IMR-90 (cell line): ENCODE data around the gene MPZL3. TPM values are rescaled to one million over a fixed set of nuclear protein-coding genes. Genes with fewer than 3 reads are reported as not detected.

Experiments used
- ATAC-seq: fragments of 200-7000 bp; cut with Tn5 transposase; 2 replicates; pipeline ENCODE4 v1.9.1; 2020; ENCODE audit warnings: low read depth, mild to moderate bottlenecking, moderate library complexity
- BruUV-seq: library from RNA; stranded (reverse); fragments of 400-500 nt; replicated peaks from 2 replicates; lab custom pipeline; 2021; lab: Mats Ljungman, UMichigan
- CTCF ChIA-PET: fragments of 300-600 bp; formaldehyde crosslinking; extraction: SDS; loops from one replicate; lab custom pipeline; 2021; ENCODE audit warnings: antibody characterized with exemption; lab: Yijun Ruan, JAX
- POLR2A ChIA-PET: fragments of 300-600 bp; sonication (Branson Sonifier 250); formaldehyde crosslinking; loops from one replicate; lab custom pipeline; 2022; ENCODE audit warnings: antibody characterized with exemption; ENCODE audit not compliant: unreplicated experiment; lab: Charles Lee
- DNase-seq: peaks from one replicate; pipeline ENCODE4 v3.0.0; 2013
- H2AFZ ChIP-seq: replicated peaks from 2 replicates; pipeline ENCODE3; 2013; ENCODE audit warnings: low read length, mild to moderate bottlenecking; ENCODE audit not compliant: poor library complexity
- H2AK5ac ChIP-seq: 2 replicates; pipeline ENCODE4 v1.6.1; 2013; ENCODE audit warnings: low read depth, low read length, inconsistent platforms
- H2AK9ac ChIP-seq: replicated peaks from 2 replicates; pipeline ENCODE3; 2013; ENCODE audit warnings: mild to moderate bottlenecking, low read depth, low read length, moderate library complexity; ENCODE audit not compliant: poor library complexity
- H2BK120ac ChIP-seq: 2 replicates; pipeline ENCODE4 v1.6.1; 2013; ENCODE audit warnings: low read depth, low read length, inconsistent platforms
- H2BK15ac ChIP-seq: 3 replicates; pipeline ENCODE4 v1.6.1; 2013; ENCODE audit warnings: low read depth, low read length, inconsistent platforms
- H2BK20ac ChIP-seq: 2 replicates; pipeline ENCODE4 v1.6.1; 2013; ENCODE audit warnings: low read depth, mild to moderate bottlenecking, inconsistent platforms, low read length, moderate library complexity
- H2BK5ac ChIP-seq: 2 replicates; pipeline ENCODE4 v1.6.1; 2013; ENCODE audit warnings: mild to moderate bottlenecking, low read depth, low read length, inconsistent platforms; ENCODE audit not compliant: poor library complexity, severe bottlenecking
- H3K14ac ChIP-seq: replicated peaks from 2 replicates; pipeline ENCODE4 v1.6.1; 2013; ENCODE audit warnings: low read depth, low read length, inconsistent platforms
- H3K18ac ChIP-seq: 2 replicates; pipeline ENCODE4 v1.6.1; 2013; ENCODE audit warnings: low read depth, low read length, control low read depth
- H3K23ac ChIP-seq: 2 replicates; pipeline ENCODE4 v1.6.1; 2013; ENCODE audit warnings: low read depth, low read length, inconsistent platforms
- H3K27ac ChIP-seq: 2 replicates; pipeline ENCODE4 v1.5.1; 2013; ENCODE audit warnings: mild to moderate bottlenecking, control low read depth, low read length; ENCODE audit not compliant: insufficient read depth
- H3K27me3 ChIP-seq: 2 replicates; pipeline ENCODE4 v1.6.1; 2013; ENCODE audit warnings: low read length; ENCODE audit not compliant: control insufficient read depth, insufficient read depth
- H3K36me3 ChIP-seq: 2 replicates; pipeline ENCODE4 v1.6.1; 2013; ENCODE audit warnings: low read length, mixed read lengths; ENCODE audit not compliant: control insufficient read depth, insufficient read depth
- H3K4ac ChIP-seq: 2 replicates; pipeline ENCODE4 v1.6.1; 2013; ENCODE audit warnings: low read depth, low read length, inconsistent platforms
- H3K4me1 ChIP-seq: 2 replicates; pipeline ENCODE4 v1.6.1; 2013; ENCODE audit warnings: low read length, mixed read lengths; ENCODE audit not compliant: control insufficient read depth, insufficient read depth
- H3K4me2 ChIP-seq: 2 replicates; pipeline ENCODE4 v1.6.1; 2013; ENCODE audit warnings: low read depth, mild to moderate bottlenecking, control low read depth, low read length, moderate library complexity
- H3K4me3 ChIP-seq: 2 replicates; pipeline ENCODE4 v1.5.1; 2013; ENCODE audit warnings: low read depth, mild to moderate bottlenecking, control low read depth, low read length, moderate library complexity; ENCODE audit not compliant: insufficient read depth
- H3K56ac ChIP-seq: 2 replicates; pipeline ENCODE4 v1.6.1; 2013; ENCODE audit warnings: low read length, inconsistent platforms; ENCODE audit not compliant: insufficient read depth; ENCODE audit errors: extremely low read depth
- H3K79me1 ChIP-seq, 2 experiments: 2 replicates each; pipeline ENCODE4 v1.6.1; 2013; ENCODE audit warnings: low read length in 2 of 2, inconsistent platforms in 1 of 2, low read depth in 1 of 2
- H3K9ac ChIP-seq: 2 replicates; pipeline ENCODE4 v1.6.1; 2013; ENCODE audit warnings: low read depth, low read length, control low read depth
- H3K9me1 ChIP-seq: 2 replicates; pipeline ENCODE4 v1.6.1; 2013; ENCODE audit warnings: low read length, inconsistent platforms; ENCODE audit not compliant: insufficient read depth
- H3K9me3 ChIP-seq: 2 replicates; pipeline ENCODE4 v1.6.1; 2013; ENCODE audit warnings: low read length; ENCODE audit not compliant: control insufficient read depth, insufficient read depth
- H4K20me1 ChIP-seq: 2 replicates; pipeline ENCODE4 v1.6.1; 2013; ENCODE audit warnings: low read length, inconsistent platforms; ENCODE audit not compliant: insufficient read depth
- H4K5ac ChIP-seq: 2 replicates; pipeline ENCODE4 v1.6.1; 2013; ENCODE audit warnings: mild to moderate bottlenecking, low read depth, low read length, control low read depth
- H4K8ac ChIP-seq, 2 experiments: 2 replicates each; pipeline ENCODE4 v1.6.1; 2013; ENCODE audit warnings: low read depth in 2 of 2, low read length in 2 of 2, control low read depth in 1 of 2, inconsistent platforms in 1 of 2
- H4K91ac ChIP-seq: 2 replicates; pipeline ENCODE4 v1.6.1; 2013; ENCODE audit warnings: low read depth, low read length, inconsistent platforms; ENCODE audit not compliant: insufficient read depth
- BHLHE40 ChIP-seq: fragments of 150-350 bp; IDR thresholded peaks from 2 replicates; pipeline ENCODE4 v1.6.1; 2016; ENCODE audit warnings: mild to moderate bottlenecking, low read depth, low read length
- CEBPB ChIP-seq: IDR thresholded peaks from 2 replicates; pipeline ENCODE4 v1.6.1; 2012; ENCODE audit warnings: low read depth, low read length, improper control_type of control experiment
- CHD1 ChIP-seq: IDR thresholded peaks from 2 replicates; pipeline ENCODE4 v1.6.1; 2012; ENCODE audit warnings: low read depth, low read length, improper control_type of control experiment
- FOS ChIP-seq: fragments of 150-350 bp; IDR thresholded peaks from 2 replicates; pipeline ENCODE4 v1.6.1; 2016; ENCODE audit warnings: low read depth, low read length
- MAFK ChIP-seq: IDR thresholded peaks from 2 replicates; pipeline ENCODE4 v1.6.1; 2012; ENCODE audit warnings: low read depth, low read length, improper control_type of control experiment
- MAZ ChIP-seq: IDR thresholded peaks from 2 replicates; pipeline ENCODE4 v1.6.1; 2012; ENCODE audit warnings: low read depth, mild to moderate bottlenecking, low read length, improper control_type of control experiment, moderate library complexity, borderline replicate concordance
- MXI1 ChIP-seq: IDR thresholded peaks from 2 replicates; pipeline ENCODE4 v1.6.1; 2012; ENCODE audit warnings: low read depth, mild to moderate bottlenecking, low read length, moderate library complexity, borderline replicate concordance
- NFE2L2 ChIP-seq: fragments of 150-350 bp; IDR thresholded peaks from 2 replicates; pipeline ENCODE4 v1.6.1; 2016; ENCODE audit warnings: low read depth, mild to moderate bottlenecking, low read length
- POLR2A ChIP-seq: IDR thresholded peaks from 2 replicates; pipeline ENCODE4 v1.6.1; 2012; ENCODE audit warnings: mild to moderate bottlenecking, low read depth, low read length
- RAD21 ChIP-seq: IDR thresholded peaks from 2 replicates; pipeline ENCODE4 v1.6.1; 2012; ENCODE audit warnings: low read length, improper control_type of control experiment
- RCOR1 ChIP-seq: IDR thresholded peaks from 2 replicates; pipeline ENCODE4 v1.6.1; 2012; ENCODE audit warnings: mild to moderate bottlenecking, low read length, improper control_type of control experiment; ENCODE audit not compliant: insufficient replicate concordance
- RFX5 ChIP-seq: IDR thresholded peaks from 2 replicates; pipeline ENCODE4 v1.8.0; 2012; ENCODE audit warnings: low read depth, mild to moderate bottlenecking, low read length, moderate library complexity
- SMC3 ChIP-seq: fragments of 150-350 bp; IDR thresholded peaks from 2 replicates; pipeline ENCODE4 v1.6.1; 2016; ENCODE audit warnings: low read depth, mild to moderate bottlenecking, antibody characterized with exemption, low read length, moderate library complexity
- WGBS, 2 experiments: methylation state at CpG; one replicate each; pipeline versions ENCODE4 v1.1.5 to v1.1.7; 2013; ENCODE audit warnings: missing lambda C conversion rate in 2 of 2; ENCODE audit not compliant: insufficient read length in 1 of 2; ENCODE audit errors: extremely low coverage in 2 of 2; 5-methylcytosine and 5-hydroxymethylcytosine counted together
- dilution Hi-C: fragments of 300-500 bp; cut with HindIII; formaldehyde crosslinking; loops from one replicate; pipeline ENCODE4 v1.14.3; 2018; ENCODE audit warnings: low sequenced_read_pairs; ENCODE audit not compliant: unreplicated experiment
- in situ Hi-C: fragments of 300-500 bp; cut with MboI; formaldehyde crosslinking; loops from 3 replicates; pipeline ENCODE4 v1.14.3; 2019; ENCODE audit warnings: low sequenced_read_pairs, inconsistent platforms, mixed read lengths
- intact Hi-C: fragments of 100-400 bp; cut with micrococcal nuclease; formaldehyde crosslinking; loops from 2 replicates; pipeline ENCODE4 v1.10.0; 2022
- polyA plus RNA-seq, 3 experiments: library from polyadenylated mRNA; depleted of rRNA; stranded (reverse); fragments of >200 nt; gene quantifications; 2 replicates each; pipeline ENCODE4 v1.2.3, GENCODE V29; 2012; ENCODE audit warnings: low replicate concordance in 1 of 3
- total RNA-seq: library from RNA; depleted of rRNA; stranded (reverse); fragments of >200 nt; gene quantifications from 2 replicates; pipeline ENCODE4 v1.2.3, GENCODE V29; 2012
- TF ChIP-seq, protein P1 (sequence below): conservative IDR thresholded peaks from 2 replicates; pipeline ENCODE4 v1.5.1; 2012; ENCODE audit warnings: mild to moderate bottlenecking, low read depth, low read length, improper control_type of control experiment
- TF ChIP-seq, protein P2 (sequence below): fragments of 150-350 bp; IDR thresholded peaks from 2 replicates; pipeline ENCODE4 v1.6.1; 2017; ENCODE audit warnings: mild to moderate bottlenecking, antibody characterized with exemption, low read length, low read depth
- TF ChIP-seq, protein P3 (sequence below): fragments of 150-350 bp; IDR thresholded peaks from 2 replicates; pipeline ENCODE4 v1.6.1; 2016; ENCODE audit warnings: low read depth, mild to moderate bottlenecking, low read length, moderate library complexity, borderline replicate concordance

MPZL3 gene
- total and polyA plus RNA-seq, 2 of the 4 experiments (the other 2 are of a cell fraction) = 0.15 to 0.36 TPM

DNA sequence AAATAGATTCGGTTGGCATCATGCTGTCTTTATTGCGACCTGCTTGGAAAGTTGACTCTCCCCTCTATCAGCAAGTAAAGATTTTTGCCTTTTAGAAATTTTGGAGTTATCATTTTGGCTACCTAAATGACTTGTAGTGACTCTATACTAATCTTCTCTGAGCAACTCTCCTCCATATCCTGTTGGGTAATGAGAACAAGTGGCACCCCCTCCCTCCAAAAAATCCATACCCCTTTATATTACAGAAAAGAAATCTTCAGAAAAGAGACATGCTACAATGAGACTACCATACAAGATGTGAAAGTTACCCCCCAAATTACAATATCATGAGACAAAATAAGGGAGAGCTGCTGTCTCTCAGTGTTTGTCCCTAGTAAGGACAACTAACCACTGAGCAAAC is 28.6 kb downstream of the MPZL3 start:
- Histone ChIP-seq H3K18ac (no peak overlapping the region), H3K79me1 (no peaks in the 10 kb centered on the region), H2AK9ac (no peak overlapping the region), H2BK5ac (no peak overlapping the region), H3K23ac (no peak overlapping the region), H4K91ac (no peak overlapping the region), H2AFZ (no peak overlapping the region), H3K27me3 (no peaks in the 10 kb centered on the region; the same call in 1 of the 2 replicates), H4K5ac (no peak overlapping the region), H3K4me1 (no peaks in the 10 kb centered on the region), H2AK5ac (no peak overlapping the region), H3K9ac (no peak overlapping the region), H3K56ac (no peak overlapping the region), H3K14ac (no peak overlapping the region), H4K20me1 (no peaks in the 10 kb centered on the region), H4K8ac (no peak overlapping the region), H3K4ac (no peak overlapping the region), H3K27ac (no peak overlapping the region), H2BK120ac (no peak overlapping the region), H3K4me2 (no peak overlapping the region), H3K36me3 (no peaks in the 10 kb centered on the region), H2BK15ac (no peak overlapping the region), H2BK20ac (no peak overlapping the region), H3K4me3 (no peak overlapping the region), H3K9me1 (no peaks in the 10 kb centered on the region), H3K9me3 (no peaks in the 10 kb centered on the region)
- ChIA-PET CTCF (no interaction called here), POLR2A (no interaction called here)
- DNase-seq (no peak), ATAC-seq (no peak)
- BruUV-seq = no TSS peak
- dilution Hi-C loops (no loop called here), intact Hi-C loops (no loop called here), in situ Hi-C loops (no loop called here)
- no CpG with 5 or more reads among the region's 2 CpGs for WGBS, 2 experiments
- no peak for TF ChIP-seq NFE2L2
- TF ChIP-seq BHLHE40 = no peak
- TF ChIP-seq, protein P1, sequence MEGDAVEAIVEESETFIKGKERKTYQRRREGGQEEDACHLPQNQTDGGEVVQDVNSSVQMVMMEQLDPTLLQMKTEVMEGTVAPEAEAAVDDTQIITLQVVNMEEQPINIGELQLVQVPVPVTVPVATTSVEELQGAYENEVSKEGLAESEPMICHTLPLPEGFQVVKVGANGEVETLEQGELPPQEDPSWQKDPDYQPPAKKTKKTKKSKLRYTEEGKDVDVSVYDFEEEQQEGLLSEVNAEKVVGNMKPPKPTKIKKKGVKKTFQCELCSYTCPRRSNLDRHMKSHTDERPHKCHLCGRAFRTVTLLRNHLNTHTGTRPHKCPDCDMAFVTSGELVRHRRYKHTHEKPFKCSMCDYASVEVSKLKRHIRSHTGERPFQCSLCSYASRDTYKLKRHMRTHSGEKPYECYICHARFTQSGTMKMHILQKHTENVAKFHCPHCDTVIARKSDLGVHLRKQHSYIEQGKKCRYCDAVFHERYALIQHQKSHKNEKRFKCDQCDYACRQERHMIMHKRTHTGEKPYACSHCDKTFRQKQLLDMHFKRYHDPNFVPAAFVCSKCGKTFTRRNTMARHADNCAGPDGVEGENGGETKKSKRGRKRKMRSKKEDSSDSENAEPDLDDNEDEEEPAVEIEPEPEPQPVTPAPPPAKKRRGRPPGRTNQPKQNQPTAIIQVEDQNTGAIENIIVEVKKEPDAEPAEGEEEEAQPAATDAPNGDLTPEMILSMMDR = no peak
- TF ChIP-seq, protein P2, sequence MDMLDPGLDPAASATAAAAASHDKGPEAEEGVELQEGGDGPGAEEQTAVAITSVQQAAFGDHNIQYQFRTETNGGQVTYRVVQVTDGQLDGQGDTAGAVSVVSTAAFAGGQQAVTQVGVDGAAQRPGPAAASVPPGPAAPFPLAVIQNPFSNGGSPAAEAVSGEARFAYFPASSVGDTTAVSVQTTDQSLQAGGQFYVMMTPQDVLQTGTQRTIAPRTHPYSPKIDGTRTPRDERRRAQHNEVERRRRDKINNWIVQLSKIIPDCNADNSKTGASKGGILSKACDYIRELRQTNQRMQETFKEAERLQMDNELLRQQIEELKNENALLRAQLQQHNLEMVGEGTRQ = no peak
- no peak for TF ChIP-seq CHD1
- TF ChIP-seq MXI1 = no peak
- no peak for TF ChIP-seq RFX5
- TF ChIP-seq FOS = no peak
- TF ChIP-seq POLR2A = no peak
- TF ChIP-seq, protein P3, sequence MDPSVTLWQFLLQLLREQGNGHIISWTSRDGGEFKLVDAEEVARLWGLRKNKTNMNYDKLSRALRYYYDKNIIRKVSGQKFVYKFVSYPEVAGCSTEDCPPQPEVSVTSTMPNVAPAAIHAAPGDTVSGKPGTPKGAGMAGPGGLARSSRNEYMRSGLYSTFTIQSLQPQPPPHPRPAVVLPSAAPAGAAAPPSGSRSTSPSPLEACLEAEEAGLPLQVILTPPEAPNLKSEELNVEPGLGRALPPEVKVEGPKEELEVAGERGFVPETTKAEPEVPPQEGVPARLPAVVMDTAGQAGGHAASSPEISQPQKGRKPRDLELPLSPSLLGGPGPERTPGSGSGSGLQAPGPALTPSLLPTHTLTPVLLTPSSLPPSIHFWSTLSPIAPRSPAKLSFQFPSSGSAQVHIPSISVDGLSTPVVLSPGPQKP = no peak
- no peak for TF ChIP-seq MAFK
- TF ChIP-seq SMC3 = no peak
- TF ChIP-seq MAZ = no peak
- no peak for TF ChIP-seq CEBPB
- no peak for TF ChIP-seq RCOR1
- TF ChIP-seq RAD21 = no peak
